ENCODE data around the gene OSBP2.

Gene OSBP2

DNA sequence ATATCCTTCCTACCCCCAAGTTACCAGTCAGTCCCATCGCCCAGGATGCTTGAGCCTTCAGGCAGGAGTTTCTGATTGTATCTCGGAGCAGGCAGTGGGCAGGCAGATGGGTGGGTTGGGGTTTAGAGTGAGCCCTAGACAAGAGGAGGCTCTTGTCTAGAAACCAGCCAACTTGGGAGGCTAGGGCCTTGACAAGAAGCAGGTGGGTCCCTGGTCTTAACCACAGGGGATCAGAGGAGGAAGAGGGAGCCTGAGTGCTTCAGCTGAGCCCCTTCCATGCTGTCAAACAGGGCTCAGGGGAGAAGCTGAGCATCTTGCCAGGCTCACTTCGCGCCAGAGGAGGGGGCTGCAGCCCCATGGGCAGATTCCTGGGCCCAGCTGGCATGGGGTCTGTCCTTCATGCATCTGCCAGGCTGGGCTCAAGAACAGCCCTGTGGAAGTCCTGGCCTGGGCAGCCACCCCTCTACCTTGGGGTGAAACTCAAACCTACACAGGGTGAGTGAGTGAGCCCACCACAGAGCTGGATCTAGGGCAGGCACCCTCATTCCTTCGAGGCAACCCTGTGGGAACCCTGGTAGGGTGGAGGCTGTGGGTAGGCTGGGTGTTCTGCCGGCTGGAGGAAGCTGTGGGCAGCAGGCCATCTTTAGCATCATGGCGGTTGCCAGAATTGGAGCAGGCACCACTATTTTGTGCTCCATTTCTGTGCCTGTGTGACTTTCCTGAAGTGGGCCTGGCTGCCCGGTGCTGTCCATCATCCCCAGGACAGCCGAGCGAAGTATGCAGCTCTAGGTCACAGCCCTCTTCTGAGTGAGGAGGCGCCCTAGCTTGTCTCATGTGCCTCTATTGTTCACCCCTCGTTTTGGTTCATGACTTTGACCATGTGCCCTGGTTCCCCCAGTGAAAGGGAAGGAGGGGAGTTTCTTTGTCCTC is 165.8 kb downstream of the OSBP2 start:
- Histone ChIP-seq H3K9me3 (no peaks in the 10 kb centered on the region), H3K27me3 (peaks cover 0 to 21% of the 10 kb centered on the region in 2 donors), H3K4me1 (no peaks in the 10 kb centered on the region), H3K4me3 (no peak overlapping the region), H3K36me3 (no peaks in the 10 kb centered on the region), H3K27ac (no peak overlapping the region)
- TF ChIP-seq, protein P1, sequence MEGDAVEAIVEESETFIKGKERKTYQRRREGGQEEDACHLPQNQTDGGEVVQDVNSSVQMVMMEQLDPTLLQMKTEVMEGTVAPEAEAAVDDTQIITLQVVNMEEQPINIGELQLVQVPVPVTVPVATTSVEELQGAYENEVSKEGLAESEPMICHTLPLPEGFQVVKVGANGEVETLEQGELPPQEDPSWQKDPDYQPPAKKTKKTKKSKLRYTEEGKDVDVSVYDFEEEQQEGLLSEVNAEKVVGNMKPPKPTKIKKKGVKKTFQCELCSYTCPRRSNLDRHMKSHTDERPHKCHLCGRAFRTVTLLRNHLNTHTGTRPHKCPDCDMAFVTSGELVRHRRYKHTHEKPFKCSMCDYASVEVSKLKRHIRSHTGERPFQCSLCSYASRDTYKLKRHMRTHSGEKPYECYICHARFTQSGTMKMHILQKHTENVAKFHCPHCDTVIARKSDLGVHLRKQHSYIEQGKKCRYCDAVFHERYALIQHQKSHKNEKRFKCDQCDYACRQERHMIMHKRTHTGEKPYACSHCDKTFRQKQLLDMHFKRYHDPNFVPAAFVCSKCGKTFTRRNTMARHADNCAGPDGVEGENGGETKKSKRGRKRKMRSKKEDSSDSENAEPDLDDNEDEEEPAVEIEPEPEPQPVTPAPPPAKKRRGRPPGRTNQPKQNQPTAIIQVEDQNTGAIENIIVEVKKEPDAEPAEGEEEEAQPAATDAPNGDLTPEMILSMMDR (IDR thresholded peaks at IDR 0.05), result no peak
- peak in 1 of 2 donors; percentile 51 for DNase-seq
- intact Hi-C loops (cut with DNase I; ENCODE audit: low total_unique reads), result no loop called here

DNA sequence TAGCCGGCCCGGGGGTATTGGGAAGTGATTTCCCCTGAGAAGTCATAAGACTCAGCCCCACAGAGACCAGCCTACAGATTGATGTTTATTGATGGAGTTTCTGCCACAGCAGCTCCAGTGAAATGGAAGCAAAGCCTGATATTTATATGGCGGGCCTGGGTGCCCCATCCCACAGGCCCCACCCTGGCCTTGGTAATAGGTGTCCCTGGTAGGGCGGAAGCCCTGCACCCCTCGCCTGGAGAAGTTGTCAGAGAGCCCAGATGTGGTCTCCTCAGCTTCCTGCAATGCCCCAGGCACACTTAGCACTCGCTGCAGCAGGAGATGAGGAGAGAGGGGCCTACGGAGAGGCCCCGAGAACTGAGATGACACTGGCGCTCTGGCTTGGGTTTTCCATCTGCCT is 166.5 kb downstream of the OSBP2 start:
- Histone ChIP-seq H3K4me1 (no peaks in the 10 kb centered on the region), H3K9me3 (no peaks in the 10 kb centered on the region), H3K36me3 (no peaks in the 10 kb centered on the region), H3K4me3 (no peak overlapping the region), H3K27ac (no peak overlapping the region), H3K27me3 (peaks cover 0 to 21% of the 10 kb centered on the region in 2 donors)
- intact Hi-C loops (cut with DNase I; ENCODE audit: low total_unique reads), result no loop called here
- peak in 1 of 2 donors; percentile 35 for DNase-seq
- TF ChIP-seq, protein P1 (IDR thresholded peaks at IDR 0.05), result no peak

DNA sequence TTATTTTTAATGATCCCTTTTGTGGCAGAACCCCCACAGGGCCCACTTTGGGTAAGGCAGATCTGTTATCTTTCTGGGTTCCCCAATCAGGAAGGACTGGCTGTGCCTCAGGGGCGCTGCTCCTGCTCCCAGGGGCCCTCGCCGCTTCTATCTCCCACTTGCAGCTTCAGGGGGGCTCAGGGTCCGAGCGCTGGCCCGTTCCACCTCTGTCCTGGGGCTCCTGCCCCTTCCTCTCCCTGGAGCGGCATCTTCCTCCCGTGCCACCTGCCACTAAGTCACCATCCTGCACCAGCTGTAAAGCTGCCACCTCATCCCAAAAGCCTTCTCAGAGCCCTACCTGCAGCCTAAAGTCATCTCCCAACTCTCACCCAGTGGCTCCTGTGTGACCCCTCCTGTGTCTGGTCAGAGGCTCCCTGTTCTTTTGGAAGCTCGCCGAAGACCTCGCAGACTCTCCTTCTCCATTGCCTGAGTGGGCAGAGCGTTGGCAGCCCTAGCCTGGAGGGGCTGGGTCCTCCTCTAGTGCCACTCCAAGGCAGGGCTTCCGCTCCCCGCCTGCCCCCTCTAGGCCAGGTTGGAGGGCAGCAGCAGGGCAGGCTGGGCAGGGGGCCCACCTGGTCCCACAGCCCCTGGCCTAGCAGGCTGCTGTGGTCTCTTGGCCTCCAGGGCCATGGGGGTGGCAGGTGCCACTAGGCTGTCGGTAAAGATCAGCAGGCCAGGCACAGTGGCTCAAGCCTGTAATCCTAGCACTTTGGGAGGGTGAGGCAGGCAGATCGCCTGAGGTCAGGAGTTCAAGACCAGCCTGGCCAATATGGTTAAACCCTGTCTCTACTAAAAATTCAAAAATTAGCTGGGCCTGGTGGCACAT is 167.2 kb downstream of the OSBP2 start:
- TF ChIP-seq, protein P1 (IDR thresholded peaks at IDR 0.05), result no peak
- peaks cover 0 to 21% of the 10 kb centered on the region in 2 donors for H3K27me3 ChIP-seq
- no peak overlapping the region for H3K27ac ChIP-seq
- H3K4me1 ChIP-seq, result no peaks in the 10 kb centered on the region
- no peaks in the 10 kb centered on the region for H3K36me3 ChIP-seq
- H3K9me3 ChIP-seq, result no peaks in the 10 kb centered on the region
- no peak overlapping the region for H3K4me3 ChIP-seq
- intact Hi-C loops (cut with DNase I; ENCODE audit: low total_unique reads), result no loop called here
- DNase-seq, result peak; percentile 7 to 58

DNA sequence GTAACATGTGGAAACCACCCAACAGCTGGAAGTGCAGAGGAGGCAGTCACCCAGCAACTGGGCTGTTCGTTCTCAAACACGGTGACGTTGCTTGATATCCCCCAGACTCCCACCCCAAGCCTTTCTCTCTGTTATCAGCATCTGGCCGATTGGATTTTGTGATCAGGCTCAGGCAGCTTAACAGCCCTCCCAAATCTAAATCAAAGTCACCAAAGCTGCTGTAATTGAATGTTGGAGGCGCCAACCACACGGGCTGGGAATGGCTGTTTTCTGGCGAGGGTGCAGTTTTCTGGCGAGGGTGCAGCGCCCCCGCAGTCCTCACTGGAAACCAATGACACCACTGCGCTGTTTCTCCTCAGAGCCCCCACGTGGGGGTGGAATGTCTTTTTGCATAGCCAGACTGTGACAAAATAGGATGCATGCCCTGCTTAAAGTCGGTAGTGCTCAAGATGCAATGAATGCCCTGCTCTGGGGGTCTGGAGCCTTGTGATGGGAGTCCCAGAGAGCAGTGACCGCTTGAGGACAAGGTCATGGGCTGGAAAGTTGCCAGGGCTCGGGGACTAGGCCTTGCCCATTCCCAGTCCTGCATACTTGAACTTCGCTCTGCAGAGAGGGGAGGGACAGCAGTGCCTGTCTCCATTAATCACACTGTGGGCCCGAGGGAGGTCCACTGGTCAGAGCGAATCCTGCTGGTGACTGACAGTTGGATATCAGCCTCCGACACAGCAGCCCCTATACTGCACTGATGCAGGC is 168.6 kb downstream of the OSBP2 start:
- no peak overlapping the region for H3K4me3 ChIP-seq
- TF ChIP-seq, protein P1 (IDR thresholded peaks at IDR 0.05), result no peak
- no peak overlapping the region for H3K27ac ChIP-seq
- DNase-seq, result peak; percentile 9 to 44
- no peaks in the 10 kb centered on the region for H3K9me3 ChIP-seq
- no peaks in the 10 kb centered on the region for H3K4me1 ChIP-seq
- intact Hi-C loops (cut with DNase I; ENCODE audit: low total_unique reads), result no loop called here
- peaks cover 0 to 21% of the 10 kb centered on the region in 2 donors for H3K27me3 ChIP-seq
- H3K36me3 ChIP-seq, result no peaks in the 10 kb centered on the region
